Stimulated activated CD4-positive, alpha-beta T cell treated with anti-CD3 and anti-CD28 coated beads, Interleukin-12 subunit alpha, Interleukin-12 subunit beta, amount 100 ng/mL, for 4 hours (primary cell): Measurements from ENCODE around the gene GNAI1.

Experiments used
- DNase-seq: peaks from one replicate; pipeline ENCODE4 v3.0.0-alpha.2; 2020

The GNAI1 gene

DNA sequence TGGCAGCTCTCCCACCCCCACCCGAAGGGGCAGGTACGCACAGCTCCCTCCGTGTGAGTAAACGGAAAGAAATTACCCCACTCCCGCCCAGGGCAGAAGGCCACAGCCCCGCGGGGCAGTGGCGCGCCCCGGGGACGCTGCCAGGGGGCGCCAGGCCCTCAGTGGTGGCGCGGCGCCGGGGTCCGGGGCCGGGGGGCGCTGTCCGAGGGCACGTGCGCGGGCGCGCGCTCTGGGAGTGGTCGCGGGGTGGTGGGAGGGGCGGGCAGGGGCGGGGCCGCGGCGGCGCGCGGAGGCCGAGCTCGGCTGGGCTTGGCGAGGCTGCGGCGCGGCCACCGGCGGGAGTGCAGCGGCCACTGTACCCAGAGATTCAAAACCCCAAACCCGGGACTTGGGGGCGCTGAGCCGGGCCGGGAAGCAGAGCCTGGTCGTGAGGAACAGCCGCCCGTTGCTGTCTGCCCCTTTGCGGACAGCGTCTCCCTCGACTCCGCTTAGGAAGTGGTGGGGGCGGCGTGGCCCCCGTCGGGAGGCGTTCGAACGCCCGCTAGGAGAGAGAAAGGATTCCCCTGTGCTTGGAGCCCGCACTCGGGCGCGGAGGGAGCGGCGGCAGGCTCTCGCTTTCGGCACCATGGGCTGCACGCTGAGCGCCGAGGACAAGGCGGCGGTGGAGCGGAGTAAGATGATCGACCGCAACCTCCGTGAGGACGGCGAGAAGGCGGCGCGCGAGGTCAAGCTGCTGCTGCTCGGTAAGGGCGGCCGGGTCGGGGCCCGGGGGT lies at the start of gene GNAI1:
Gene GNAI1 (plus strand): TSS at position 296 of the 773 bp plus-strand sequence. CDS start 330 bp downstream, at position 626.
- peak; percentile 11 for DNase-seq

GRCh38 chr7:80087051-80087770 lies 47.4 kb upstream of the GNAI1 start:
- no peak for DNase-seq

- no peak for DNase-seq
Observed at GRCh38 chr7:80087771-80088170, 46.9 kb upstream of the GNAI1 start.

DNA sequence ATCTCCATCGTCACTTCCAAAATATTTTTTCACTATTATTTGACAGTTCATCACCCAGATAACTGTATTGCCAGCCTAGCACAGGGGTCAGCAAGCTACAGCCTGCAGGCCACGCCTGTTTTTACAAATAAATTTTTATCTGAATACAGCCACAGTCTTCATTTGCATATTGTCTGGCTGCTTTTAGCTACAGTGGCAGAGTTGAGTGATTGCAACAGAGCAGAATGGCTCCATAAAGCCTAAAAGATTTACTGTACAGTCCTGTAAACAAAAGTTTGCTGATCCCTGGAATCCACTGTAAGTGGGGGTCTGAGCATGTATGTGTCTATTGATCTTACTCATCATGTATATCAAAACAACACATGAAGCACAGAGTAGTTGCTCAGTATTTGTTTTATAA lies 45.9 kb upstream of the GNAI1 start:
- no peak for DNase-seq

- no peak for DNase-seq
Observed at GRCh38 chr7:80089366-80089765, 45.3 kb upstream of the GNAI1 start.

DNA sequence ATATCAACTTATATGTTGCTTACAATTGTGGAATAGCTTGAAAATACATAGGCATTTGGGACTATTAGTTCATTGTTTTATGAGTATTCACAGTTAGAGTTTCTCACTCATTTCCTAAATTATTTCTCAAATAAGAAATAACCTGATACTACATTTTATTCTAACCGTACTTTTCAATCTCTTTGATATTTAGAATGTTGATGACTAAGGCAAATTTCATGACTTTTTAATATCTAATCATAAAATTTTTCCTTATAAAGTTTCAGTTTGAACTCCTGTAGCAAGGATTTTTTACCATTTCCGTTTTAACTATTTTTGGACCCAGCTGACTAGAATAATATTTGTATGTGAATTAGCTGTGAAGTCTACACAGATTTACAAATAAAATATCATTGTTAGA lies 41.3 kb upstream of the GNAI1 start:
- no peak for DNase-seq

GRCh38 chr7:80095545-80095944 lies 39.1 kb upstream of the GNAI1 start:
- no peak for DNase-seq

- no peak for DNase-seq
Observed at GRCh38 chr7:80097756-80098155, 36.9 kb upstream of the GNAI1 start.

DNA sequence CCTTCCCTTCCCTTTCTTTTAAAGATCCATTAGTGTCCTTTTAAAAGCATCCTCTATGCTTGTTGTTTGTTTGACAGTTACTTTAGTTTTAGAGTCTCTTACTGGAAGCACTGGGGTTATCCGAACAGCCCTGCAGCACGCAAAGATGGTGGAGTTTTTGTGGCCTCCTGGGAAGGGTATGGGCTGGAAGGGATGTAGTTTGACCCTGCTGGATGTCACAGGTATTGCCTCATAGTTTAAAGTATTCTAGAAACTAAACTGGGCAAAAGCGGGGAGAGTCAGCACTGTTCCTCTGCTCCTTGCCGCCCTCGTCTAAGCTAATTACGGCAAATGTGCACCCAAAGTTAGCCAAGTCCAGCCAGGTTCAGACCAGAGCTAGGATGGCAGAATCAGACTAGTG lies 35.8 kb upstream of the GNAI1 start:
- no peak for DNase-seq

DNA sequence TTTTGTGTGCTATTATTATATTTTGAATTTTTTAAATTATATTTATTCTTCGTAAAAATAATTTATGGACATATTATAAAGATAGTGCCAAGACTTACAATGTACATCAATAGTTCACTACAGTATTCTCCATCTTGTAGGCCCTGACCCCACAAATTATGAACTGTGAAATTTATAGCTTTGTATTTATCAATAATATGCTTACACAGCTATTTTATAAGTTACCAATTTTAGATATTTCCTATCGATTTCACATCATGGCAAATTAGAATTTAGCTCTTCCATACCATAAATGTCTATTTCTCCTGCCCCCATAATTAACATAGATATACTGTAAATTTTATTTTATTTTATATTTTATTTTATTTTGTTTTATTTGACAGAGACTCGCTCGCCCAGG lies 34.4 kb upstream of the GNAI1 start:
- DNase-seq = no peak

DNA sequence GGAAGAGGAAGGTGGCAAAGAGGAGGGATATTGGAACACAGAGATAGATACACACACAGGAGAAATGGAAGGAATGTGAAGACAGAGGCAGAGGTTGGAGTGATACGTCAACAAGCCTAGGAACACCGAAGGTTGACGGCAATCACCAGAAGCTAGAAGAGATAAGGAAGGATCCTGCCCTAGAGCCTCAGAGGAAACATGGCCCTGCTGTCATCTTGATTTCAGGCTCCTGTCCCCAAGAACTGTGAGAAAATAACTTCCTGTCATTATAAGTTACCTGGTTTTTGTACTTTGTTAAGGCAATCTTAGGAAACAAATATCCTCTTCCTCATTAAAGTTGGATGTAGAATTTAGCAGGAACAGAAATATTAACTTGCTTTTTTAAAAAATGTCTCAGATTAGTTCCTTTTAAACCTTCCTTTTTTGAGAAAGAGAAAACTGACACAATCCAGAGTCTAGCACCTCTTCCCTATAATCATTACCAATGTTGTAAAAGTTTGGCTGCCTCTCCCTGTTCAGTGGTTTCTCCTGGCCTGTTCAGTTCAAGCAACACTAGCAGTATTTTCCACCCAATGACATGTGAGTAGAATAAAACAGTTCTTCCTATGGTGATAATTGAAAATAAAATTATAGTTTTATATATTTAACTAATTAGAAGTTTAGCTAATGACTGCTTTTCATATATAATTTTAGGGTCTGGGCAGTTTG lies 28.8 kb upstream of the GNAI1 start:
- DNase-seq = no peak

DNA sequence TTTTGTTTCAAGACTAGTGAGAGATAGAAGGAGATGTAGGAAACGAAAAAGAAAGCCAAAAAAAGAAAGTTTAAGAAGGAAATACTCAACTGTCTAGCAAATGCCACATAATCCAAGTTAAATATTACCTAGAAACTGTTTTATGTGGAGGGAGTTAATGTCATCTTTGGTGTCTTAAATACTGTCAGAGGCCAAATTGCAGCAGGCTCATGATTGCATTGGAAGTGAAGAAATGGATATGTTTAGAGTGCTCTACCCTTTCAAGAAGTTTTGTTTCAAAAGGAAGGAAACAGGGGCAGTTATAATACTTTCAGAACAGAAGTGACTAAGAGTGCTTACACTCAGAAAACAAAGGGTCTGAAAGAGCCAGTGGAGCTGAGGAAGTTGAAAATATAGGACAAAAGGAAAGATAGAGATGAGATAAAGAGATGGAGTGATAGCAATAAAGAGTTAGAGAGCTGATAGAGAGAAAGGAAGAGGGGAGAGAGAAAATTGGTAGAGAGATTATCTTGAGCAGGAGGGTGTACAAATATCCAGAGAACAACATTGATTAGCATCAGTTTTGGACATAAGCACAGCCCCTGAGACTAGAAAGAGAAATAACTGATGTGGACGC lies 28.0 kb upstream of the GNAI1 start:
- DNase-seq = no peak

DNA sequence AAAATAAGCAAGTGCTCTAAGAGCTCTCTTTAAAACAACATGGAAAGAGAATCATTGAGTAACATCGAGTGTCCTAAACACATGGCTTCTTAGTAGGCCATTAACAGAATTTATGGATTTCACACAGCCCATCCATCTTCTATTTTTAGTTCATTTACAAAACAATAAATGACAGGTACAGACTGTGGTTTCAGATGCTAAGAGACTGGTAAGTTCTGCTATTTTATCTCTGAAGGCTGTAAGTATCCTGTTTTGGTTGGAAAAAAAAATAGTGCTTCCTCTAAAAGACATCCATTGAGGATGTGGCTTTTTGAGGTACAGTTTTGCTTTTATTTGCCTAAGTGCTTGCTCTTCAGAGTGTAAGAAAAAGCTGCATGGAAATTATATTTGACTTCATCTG lies 27.4 kb upstream of the GNAI1 start:
- no peak for DNase-seq

GRCh38 chr7:80110376-80110775 lies 24.3 kb upstream of the GNAI1 start:
- DNase-seq = no peak

- no peak for DNase-seq
Observed at GRCh38 chr7:80114159-80114558, 20.5 kb upstream of the GNAI1 start.

- DNase-seq = no peak
Observed at GRCh38 chr7:80124526-80125264, 9.9 kb upstream of the GNAI1 start.

DNA sequence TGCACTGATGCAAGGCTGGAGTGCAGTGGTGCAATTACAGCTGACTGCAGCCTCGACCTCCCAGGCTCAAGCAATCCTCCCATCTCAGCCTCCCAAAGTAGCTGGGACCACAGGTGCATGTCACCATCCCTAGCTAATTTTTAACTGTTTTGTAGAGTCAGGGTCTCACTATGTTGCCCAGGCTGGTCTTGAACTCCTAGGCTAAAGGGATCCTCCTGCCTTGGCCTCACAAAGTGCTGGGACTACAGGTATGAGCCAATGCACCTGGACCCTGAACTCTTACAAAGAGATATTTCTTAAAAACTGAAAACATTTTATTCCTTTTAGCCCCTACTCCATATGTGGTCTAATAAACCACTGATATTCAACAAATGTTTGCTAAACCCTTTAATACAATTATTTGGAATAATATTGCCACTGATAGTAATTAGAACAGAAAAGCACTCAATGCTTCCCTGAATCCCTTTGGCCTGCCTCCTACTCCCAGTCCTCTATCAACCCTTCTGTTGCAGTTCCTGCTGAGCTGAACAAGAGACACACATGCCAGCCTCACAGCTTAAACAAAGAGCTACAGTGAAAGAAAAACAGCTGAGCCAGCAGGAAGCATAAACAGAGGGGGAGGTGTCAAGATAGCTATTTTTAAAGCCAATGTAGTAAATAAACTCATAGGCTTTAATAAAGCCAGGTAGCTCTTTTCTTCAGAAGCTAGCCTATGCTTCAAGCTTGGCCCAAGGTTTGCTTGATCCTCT lies 7.0 kb upstream of the GNAI1 start:
- DNase-seq = no peak

GRCh38 chr7:80128918-80129317 lies 5.7 kb upstream of the GNAI1 start:
- no peak for DNase-seq

GRCh38 chr7:80129785-80130184 lies 4.8 kb upstream of the GNAI1 start:
- DNase-seq = no peak

- DNase-seq = no peak
Observed at GRCh38 chr7:80131675-80132435, 2.8 kb upstream of the GNAI1 start.

DNA sequence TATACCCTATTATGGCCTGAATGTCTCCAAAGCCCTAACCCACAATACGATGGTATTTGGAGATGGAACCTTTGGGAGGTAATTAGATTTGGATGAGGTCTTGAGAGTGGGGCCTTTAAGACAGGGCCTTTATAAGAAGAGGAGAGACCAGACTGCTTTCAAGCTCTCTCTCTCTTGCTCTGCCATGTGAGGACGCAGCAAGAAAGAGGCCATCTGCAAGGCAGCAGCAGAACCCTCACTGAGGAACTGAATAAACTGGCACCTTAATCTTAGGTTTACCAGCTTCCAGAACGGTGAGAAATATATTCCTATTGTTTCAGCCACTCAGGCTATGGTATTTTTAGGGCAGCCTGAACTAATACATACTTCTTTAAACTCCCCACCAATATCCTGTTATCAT lies 2.0 kb upstream of the GNAI1 start:
- no peak for DNase-seq
